C4-2B (cell line): Measurements from ENCODE around the gene TMEM39B.

Experiments
- CTCF ChIP-seq: fragments of 450-650 bp; conservative IDR thresholded peaks from 2 replicates; pipeline ENCODE4 v1.5.1; 2017; ENCODE audit warnings: mild to moderate bottlenecking
- ZFX ChIP-seq: fragments of 450-650 bp; IDR thresholded peaks from 2 replicates; pipeline ENCODE4 v1.6.1; 2017

- TF ChIP-seq CTCF (no peak), ZFX (no peak)
Observed at GRCh38 chr1:32048440-32048839, 24.3 kb upstream of the TMEM39B start.
